ENCODE data around the gene SMAD2.

The SMAD2 gene

DNA sequence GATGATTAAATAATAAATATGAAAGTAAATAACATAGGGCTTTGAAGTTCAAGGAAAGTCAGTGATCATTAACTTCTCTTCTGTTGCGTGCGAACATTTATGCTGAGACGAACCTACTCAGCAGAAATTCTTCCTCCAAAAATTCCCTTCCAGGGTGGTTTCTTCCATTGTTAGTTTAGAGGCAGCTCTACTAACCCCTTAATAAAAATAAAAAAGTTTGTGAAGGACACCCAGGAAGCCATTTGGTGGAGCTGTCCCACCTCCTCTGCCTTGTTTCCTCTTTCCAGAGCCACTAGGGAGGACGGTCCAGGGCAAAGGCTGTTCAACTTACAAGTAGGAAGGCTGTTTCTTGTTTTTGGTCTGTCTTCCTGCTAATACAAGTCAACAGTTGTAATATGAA lies 2.1 kb upstream of the SMAD2 start:
- DNase-seq (ENCODE audit: extremely low read depth, low read depth) = no peak
- no peak overlapping the region for H3K4me3 ChIP-seq (replicated peaks; ENCODE audit: low read depth, low read length)
- TF ChIP-seq, protein P1, sequence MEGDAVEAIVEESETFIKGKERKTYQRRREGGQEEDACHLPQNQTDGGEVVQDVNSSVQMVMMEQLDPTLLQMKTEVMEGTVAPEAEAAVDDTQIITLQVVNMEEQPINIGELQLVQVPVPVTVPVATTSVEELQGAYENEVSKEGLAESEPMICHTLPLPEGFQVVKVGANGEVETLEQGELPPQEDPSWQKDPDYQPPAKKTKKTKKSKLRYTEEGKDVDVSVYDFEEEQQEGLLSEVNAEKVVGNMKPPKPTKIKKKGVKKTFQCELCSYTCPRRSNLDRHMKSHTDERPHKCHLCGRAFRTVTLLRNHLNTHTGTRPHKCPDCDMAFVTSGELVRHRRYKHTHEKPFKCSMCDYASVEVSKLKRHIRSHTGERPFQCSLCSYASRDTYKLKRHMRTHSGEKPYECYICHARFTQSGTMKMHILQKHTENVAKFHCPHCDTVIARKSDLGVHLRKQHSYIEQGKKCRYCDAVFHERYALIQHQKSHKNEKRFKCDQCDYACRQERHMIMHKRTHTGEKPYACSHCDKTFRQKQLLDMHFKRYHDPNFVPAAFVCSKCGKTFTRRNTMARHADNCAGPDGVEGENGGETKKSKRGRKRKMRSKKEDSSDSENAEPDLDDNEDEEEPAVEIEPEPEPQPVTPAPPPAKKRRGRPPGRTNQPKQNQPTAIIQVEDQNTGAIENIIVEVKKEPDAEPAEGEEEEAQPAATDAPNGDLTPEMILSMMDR (IDR thresholded peaks at IDR 0.05; ENCODE audit: low read depth, low read length, missing control alignments) = no peak

DNA sequence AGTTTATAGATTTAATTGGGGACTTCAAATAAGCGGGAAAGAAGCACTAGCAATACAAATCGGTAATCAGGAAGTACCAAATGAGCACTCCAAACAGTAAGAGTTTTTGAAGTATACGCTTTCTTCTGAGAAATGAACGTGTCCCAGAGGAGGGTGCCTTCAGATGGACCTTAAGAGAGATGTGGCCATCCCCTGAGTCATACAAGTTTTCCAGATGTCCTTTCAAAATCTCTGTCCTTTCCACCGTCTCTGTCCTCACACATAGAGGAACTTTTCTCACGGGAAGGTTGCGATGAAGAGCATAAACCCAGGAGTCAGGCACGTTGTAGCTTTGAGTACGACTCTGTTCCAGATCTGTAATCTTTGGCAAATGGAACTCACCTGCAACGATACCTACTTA lies 1.7 kb upstream of the SMAD2 start:
- no peak for DNase-seq (ENCODE audit: extremely low read depth, low read depth)
- TF ChIP-seq, protein P1 (IDR thresholded peaks at IDR 0.05; ENCODE audit: low read depth, low read length, missing control alignments) = no peak
- no peak overlapping the region for H3K4me3 ChIP-seq (replicated peaks; ENCODE audit: low read depth, low read length)

DNA sequence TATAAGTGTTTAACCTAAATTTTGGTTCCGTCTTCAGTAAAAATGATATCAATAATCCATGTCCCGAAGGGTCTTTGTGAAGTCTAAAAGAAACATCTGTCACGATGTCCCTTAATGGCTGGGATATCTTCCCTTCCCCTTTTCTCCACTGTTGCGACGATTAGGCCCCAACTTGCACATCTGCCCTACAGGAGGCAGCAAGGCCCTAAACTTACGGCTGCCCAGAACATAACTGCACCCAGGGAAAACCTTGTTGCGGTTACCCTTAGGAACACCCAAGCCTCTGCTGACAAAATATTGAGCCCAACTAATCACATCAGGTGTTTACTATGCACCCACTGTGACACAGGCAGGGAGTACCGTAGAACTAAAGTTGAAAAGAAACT lies 1.3 kb upstream of the SMAD2 start:
- DNase-seq (ENCODE audit: extremely low read depth, low read depth) = no peak
- H3K4me3 ChIP-seq (replicated peaks; ENCODE audit: low read depth, low read length) = peak overlapping the region; percentile 86
- TF ChIP-seq, protein P1 (IDR thresholded peaks at IDR 0.05; ENCODE audit: low read depth, low read length, missing control alignments) = no peak

DNA sequence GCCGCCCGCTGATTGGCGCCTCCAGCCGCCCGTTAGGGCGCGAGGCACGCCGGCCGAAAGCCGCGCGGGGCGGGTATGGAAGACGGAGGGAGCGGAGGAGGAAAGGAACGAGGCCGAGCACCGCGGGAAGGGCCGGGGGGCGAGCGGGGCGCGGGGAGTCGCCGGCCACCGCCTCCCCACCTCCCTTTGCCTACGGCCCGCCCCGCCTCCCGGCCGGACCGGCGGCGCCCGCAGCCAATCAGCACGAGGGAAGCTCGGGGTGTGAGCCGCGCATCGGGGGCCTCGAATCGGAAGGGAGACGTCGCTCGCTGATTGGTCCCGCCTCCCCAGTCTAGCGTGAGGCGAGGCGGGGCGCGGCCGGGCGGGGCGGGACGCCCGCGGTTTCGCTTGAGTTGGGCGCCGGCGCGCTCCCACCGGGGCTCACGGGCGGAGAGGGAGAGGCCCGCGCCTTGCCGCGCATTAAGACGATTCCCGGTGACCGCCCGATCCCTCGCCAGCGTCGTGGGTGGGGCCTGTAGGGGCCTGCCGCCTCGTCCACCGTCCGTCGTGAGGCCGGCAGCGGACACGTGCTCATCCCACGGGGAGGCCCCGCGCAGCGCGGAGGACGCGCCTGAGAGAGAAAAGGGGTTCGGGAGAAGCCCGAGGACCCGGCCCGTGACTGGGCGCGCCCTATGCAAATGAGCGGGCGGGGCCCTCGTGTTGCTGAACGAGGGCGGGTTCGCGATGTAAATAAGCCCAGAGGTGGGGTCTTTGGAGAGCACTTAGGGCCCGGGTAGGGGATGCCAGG lies 665 bp upstream of the SMAD2 start:
- peak; percentile 81 for DNase-seq (ENCODE audit: extremely low read depth, low read depth)
- TF ChIP-seq, protein P1 (IDR thresholded peaks at IDR 0.05; ENCODE audit: low read depth, low read length, missing control alignments) = no peak
- H3K4me3 ChIP-seq (replicated peaks; ENCODE audit: low read depth, low read length) = peak overlapping the region; percentile 86

DNA sequence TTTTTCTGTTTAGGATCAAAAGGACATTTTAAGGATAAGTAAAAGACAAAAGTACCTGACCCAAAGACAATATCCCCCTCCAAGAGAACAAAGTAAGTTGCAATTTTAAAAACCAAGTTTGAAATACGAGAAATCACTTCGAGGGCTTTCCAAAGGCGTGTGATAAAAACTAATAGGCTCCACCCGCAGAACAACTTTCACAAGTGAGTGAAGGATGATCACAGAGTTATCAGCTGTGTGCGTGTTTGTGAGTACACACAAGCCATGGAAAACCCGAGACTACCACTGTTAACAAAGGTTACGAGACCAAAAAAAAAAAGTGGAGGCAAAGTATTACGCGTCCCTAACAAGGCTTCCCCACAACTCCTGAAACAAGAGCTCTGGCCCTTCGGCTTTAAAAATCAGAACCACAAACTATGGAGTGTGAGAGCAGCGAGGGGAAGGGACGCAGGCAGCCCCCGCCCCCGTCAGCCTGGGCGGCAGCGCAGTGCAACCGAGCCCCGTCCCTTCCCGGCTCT lies 719 bp downstream of the SMAD2 start:
- peak overlapping the region; percentile 86 for H3K4me3 ChIP-seq (replicated peaks; ENCODE audit: low read depth, low read length)
- TF ChIP-seq, protein P1 (IDR thresholded peaks at IDR 0.05; ENCODE audit: low read depth, low read length, missing control alignments) = no peak
- DNase-seq (ENCODE audit: extremely low read depth, low read depth) = peak; percentile 9

DNA sequence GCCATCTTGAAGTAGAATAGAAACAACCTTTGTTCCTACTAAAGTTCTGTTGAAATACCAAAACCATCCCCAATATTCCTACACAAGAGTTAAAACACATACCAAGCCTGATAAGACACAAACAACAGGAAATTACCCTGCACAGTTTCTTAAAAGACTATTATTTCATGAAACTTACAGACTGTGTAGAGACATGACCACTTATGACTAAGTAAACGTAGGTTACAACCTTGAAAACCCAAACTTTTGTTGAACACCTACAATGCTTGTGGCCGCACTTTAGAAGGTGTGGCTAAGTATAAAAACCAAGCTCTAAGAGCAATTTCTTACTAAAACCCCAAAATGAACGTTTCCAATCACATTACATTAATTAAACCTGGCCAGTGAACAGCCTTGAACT lies 2.0 kb downstream of the SMAD2 start:
- DNase-seq (ENCODE audit: extremely low read depth, low read depth) = no peak
- H3K4me3 ChIP-seq (replicated peaks; ENCODE audit: low read depth, low read length) = peak overlapping the region; percentile 86; the same call in 1 of the 2 replicates
- TF ChIP-seq, protein P1 (IDR thresholded peaks at IDR 0.05; ENCODE audit: low read depth, low read length, missing control alignments) = no peak

Data from HFF-Myc (cell line).